Hematopoietic multipotent progenitor cell treated with erythropoietin and hydrocortisone succinate and interleukin-3 and kit ligand, for 4 days (in vitro differentiated cells): ENCODE data around the gene MRPL48.
"Not testable (repeated sequence)": the region's sequence is repeated elsewhere in the genome, so short reads cannot be mapped to it uniquely, and the experiment has no call there.

Source experiments
- DNase-seq: peaks from one replicate; pipeline ENCODE4 v3.0.0-alpha.2; 2015

The MRPL48 gene

DNA sequence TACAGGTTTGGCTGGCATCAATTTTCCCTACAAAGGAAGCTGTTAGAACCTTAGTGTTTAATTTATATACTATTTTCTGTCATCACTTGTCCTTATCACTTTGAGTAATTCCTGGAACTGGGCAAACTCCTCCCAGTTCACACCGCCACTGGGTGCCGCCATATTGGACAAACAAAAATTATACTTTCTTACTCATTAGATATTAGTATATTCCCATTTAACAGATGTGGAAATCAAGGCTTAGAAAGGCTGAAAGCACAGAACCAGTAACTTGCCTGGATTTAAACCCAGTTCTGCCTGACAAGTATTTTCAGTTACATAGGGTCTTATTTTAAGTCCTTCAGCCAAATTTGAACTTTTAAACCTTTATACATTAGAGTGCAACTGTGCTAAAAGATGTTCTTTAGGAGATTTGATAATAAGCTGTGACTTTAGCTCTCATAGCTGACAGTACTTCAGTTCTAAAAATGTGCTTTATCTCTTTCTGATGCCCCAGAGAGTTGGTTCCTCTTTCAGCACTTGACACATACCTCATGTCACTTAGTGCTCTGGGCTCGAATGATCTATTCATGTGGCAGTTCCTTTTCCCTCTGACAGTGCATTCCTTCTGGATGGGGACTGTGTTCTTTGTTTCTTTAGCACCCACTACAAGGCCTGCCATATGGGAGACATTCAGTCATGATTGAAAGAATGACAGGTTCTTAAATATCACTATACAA, 63.5 kb downstream of the MRPL48 start:
- DNase-seq, result peak; percentile 81

- DNase-seq, result no peak
These were observed 64.4 kb downstream of the MRPL48 start for GRCh38 chr11:73852049-73852448.

DNA sequence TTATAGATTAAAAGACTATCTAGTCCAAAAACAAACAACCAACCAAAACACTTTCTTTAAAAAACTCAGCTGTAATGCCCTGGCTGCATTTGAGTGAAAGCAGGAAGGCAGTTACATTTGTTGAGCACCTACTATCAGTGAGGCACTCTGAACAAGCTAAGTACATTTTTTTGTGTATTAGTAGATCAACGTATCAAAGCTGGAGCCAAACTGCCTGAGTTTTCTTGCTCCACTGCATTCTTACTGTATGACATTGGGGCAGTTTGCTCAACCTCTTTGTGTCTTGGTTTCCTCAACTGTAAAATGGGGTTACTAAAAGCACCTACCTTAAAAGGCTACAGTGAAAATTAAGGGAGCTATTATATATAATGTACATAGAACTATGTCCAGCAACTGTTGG, 67.0 kb downstream of the MRPL48 start:
- DNase-seq, result no peak

GRCh38 chr11:73856031-73856567, 68.4 kb downstream of the MRPL48 start:
- no peak for DNase-seq

DNA sequence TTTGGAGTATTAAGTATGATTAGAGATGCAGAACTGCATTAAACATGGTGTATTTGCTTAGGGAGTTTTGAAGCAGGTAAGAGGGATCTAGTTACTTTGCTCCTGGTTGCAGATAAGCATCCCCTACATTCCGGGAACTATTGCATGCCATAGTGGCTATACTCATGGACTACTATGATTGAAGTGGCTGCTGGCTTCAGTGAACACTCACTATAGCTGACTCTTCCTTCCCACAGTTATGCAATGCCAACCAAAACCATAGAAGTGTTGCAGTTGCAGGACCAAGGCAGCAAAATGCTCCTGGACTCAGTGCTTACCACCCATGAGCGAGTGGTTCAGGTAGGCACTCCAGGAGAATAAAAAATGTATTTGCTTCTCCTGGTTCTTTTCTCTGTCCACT, 72.0 kb downstream of the MRPL48 start:
- no peak for DNase-seq

- no peak for DNase-seq
These were observed 72.5 kb downstream of the MRPL48 start for GRCh38 chr11:73860202-73860601.

GRCh38 chr11:73862986-73863385, 75.3 kb downstream of the MRPL48 start:
- no peak for DNase-seq

DNA sequence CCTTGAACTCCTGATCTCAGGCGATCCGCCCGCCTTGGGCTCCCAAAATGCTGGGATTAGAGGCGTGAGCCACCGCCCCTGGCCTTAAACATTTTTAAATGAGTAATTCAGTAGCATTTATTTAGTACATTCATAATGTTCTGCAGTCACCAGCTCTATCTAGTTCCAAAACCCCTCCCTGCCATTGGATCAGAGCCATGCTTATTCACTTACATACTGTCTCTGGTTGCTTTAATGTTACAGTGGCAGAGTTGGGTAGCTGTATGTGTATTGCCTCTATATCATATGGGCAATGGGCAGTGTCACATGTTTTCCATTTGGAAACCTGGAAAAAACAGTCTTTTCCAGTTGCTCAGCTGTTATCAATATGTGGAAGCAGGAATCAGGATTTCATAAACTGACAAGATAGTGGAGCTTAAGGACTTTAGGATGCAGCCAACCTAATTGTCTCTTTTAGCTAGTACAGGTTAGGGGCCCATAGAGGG, 78.5 kb downstream of the MRPL48 start:
- no peak for DNase-seq

- DNase-seq, result no peak
These were observed 78.9 kb downstream of the MRPL48 start for GRCh38 chr11:73866586-73866996.

- peak; percentile 71 for DNase-seq
These were observed 81.8 kb downstream of the MRPL48 start for GRCh38 chr11:73869332-73869949.

GRCh38 chr11:73870261-73870660, 82.6 kb downstream of the MRPL48 start:
- DNase-seq, result no peak

GRCh38 chr11:73872749-73873357, 85.2 kb downstream of the MRPL48 start:
- no peak for DNase-seq

- DNase-seq, result no peak
These were observed 87.7 kb downstream of the MRPL48 start for GRCh38 chr11:73875380-73875779.

DNA sequence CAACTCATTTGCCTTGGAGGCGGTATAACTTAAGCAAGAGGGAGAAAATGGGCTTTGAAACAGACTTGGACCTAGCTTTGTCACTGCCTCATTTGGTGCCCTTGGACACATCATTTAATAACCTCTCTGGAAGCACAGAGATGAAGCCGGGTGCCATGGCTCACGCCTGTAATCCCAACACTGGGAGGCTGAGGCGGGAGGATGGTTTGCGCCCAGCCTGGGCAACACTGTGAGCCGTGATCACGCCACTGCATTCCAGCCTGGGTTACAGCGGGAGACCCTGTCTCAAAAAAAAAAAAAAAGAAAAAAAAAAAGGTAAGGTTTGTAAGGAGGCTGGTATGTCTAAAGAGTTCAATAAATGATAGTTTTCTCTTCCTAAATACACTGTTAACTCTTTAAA, 88.2 kb downstream of the MRPL48 start:
- no peak for DNase-seq

DNA sequence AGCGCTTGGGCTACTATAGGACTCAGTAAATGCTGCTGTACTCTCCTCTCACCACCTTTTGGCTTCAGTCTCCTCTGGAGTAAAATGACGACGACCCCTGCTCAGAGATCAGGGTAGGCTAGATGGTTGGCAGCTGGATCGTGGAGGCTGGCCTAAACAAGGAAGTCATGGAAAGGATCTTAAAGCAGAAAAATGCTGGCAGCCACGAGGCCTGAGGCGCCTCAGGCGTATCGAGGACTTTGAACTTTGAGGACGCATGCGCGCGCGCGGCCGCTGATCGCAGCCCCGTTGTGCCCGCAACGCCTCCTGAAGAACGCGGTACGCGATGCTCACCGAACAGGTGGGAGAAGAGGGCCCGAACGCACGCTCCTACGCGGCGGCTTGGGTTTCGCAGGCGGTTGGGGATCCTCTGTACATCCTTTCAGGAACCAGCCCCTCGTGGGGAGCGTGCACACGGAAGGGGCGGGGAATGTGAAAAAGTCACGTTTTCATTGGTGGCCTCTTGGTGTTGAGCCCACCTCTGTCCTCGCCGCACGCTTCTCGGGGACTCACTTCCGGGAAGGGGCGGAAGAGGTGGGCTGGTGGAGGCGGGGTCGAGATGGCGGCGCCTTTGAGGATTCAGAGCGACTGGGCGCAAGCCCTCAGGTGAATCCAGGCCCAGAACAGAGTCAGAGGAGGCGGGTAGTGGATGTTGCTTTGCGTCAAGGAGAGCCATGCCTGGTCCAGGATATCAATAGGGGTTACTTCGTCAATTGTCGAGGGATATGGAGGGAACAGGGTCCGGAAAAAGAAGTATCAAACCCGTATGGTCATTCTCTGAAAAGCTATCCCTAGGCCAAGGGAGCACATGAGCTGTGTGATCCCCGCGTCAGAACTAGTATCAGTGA, 89.0 kb downstream of the MRPL48 start, which contains the start of the genes COA4 and PAAF1:
Gene COA4, minus strand, starts transcription at position 423 of the 887 bp plus-strand sequence. CDS start 3,468 bp downstream, outside the sequence.
Gene PAAF1, plus strand, starts transcription at position 576 of the 887 bp plus-strand sequence. Its CDS starts 23 bp downstream, at position 599.
- peak; percentile 99 for DNase-seq

DNA sequence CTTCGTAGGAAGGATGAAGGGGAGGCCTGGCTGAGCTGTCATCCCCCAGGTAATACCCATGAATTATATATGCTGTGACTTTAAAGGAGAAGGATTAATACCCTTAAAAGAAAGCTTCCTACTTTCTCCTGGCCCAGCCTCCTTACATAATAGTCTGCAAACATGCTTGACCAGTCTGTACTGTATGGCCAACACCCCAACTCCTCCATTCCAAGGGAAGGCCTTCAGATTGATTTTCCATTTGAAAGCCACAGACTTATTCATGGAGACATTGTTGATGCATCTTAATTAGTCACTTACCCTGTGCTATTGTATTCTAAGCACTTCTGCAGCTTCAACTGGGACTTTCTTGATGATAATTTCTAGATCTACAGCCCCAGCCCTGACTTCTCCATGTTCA, 91.1 kb downstream of the MRPL48 start:
- DNase-seq, result no peak

GRCh38 chr11:73880449-73880848, 92.8 kb downstream of the MRPL48 start:
- not testable (repeated sequence) for DNase-seq

GRCh38 chr11:73883856-73884255, 96.2 kb downstream of the MRPL48 start:
- DNase-seq, result no peak

DNA sequence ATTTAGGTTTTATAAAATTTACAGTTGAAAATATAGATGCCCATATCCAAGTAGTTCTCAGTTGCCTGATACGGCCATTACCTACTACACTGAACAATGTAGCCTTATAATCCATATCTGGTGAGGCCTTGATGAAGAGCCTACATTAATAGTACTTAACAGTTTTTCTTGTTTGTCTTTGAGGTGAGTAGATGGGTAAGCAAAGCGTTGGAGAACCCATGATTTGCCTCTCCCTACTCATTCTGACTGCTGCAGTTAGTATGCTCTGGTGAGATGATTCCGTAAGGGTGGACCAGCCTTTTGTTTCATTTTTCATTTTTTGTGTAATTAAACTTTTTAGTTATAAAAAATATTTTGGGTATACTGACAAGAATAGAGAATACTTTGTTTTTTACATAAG, 100.6 kb downstream of the MRPL48 start:
- DNase-seq, result no peak

- DNase-seq, result no peak
These were observed 101.3 kb downstream of the MRPL48 start for GRCh38 chr11:73889019-73889418.

- DNase-seq, result no peak
These were observed 101.9 kb downstream of the MRPL48 start for GRCh38 chr11:73889536-73889935.

GRCh38 chr11:73893041-73893440, 105.4 kb downstream of the MRPL48 start:
- DNase-seq, result peak; percentile 37
